Activated naive CD4-positive, alpha-beta T cell treated with anti-CD3 and anti-CD28 coated beads, Interleukin-2, amount 50 U/mL, for 72 hours (primary cell): Measurements from ENCODE around the gene CDK5RAP2. TPM values are rescaled to one million over a fixed set of nuclear protein-coding genes. Genes with fewer than 3 reads are reported as not detected.
A peak's percentile ranks its signal among the peaks of the same experiment; 100 is the strongest.
"Not testable (repeated sequence)": the region's sequence is repeated elsewhere in the genome, so short reads cannot be mapped to it uniquely, and the experiment has no call there.

Source experiments
- ATAC-seq, 2 donors: fragments of 150-1000 bp; cut with Tn5 transposase; 2 replicates each; pipeline ENCODE4 v1.10.0; 2021; ENCODE audit warnings: mild to moderate bottlenecking in 2 of 2, moderate library complexity in 2 of 2
- DNase-seq, 2 donors: peaks; one replicate each; pipeline ENCODE4 v3.0.0; 2021 to 2022; ENCODE audit warnings: low spot score in 2 of 2
- H3K27ac Mint-ChIP-seq, 2 donors: one replicate each; pipeline ENCODE4 v1.8.0; 2022; ENCODE audit warnings: mild to moderate bottlenecking in 2 of 2, mixed read lengths in 2 of 2
- H3K36me3 Mint-ChIP-seq, 2 donors: one replicate each; pipeline ENCODE4 v1.8.0; 2022; ENCODE audit warnings: mixed read lengths in 2 of 2
- H3K9me3 Mint-ChIP-seq, 2 donors: one replicate each; pipeline ENCODE4 v1.8.0; 2022; ENCODE audit warnings: mixed read lengths in 2 of 2
- total RNA-seq, 2 donors: library from RNA; stranded (reverse); gene quantifications; one replicate each; pipeline ENCODE4 v1.2.3, GENCODE V29; 2022

The CDK5RAP2 gene
- total RNA-seq, 2 donors from 2014 or later: 85.9 to 128 TPM

DNA sequence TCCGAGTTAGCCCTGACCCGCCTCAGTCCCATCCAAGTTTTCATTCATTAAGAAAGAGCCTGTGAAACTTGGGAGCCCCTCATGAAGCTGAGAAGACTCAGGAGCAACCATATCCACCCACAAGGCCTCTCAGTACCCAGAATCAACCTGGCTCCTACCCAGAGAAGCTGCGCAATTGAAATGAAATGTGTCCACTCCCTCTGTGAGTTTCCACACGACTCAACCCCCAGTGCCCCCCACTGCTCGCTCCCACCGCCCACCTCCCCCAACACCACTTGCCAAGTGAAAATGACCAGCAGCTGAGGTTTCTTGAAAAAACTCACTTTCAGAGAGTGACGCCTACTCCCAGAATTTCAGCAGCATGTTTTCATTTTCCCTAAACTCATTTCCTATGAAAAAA, 104.6 kb downstream of the CDK5RAP2 start:
- peaks cover 0 to 7% of the 10 kb centered on the region in 2 donors for H3K36me3 Mint-ChIP-seq
- no peaks in the 10 kb centered on the region for H3K9me3 Mint-ChIP-seq
- DNase-seq (no peak), ATAC-seq (no peak)
- peak overlapping the region; percentile 60 to 90 for H3K27ac Mint-ChIP-seq

DNA sequence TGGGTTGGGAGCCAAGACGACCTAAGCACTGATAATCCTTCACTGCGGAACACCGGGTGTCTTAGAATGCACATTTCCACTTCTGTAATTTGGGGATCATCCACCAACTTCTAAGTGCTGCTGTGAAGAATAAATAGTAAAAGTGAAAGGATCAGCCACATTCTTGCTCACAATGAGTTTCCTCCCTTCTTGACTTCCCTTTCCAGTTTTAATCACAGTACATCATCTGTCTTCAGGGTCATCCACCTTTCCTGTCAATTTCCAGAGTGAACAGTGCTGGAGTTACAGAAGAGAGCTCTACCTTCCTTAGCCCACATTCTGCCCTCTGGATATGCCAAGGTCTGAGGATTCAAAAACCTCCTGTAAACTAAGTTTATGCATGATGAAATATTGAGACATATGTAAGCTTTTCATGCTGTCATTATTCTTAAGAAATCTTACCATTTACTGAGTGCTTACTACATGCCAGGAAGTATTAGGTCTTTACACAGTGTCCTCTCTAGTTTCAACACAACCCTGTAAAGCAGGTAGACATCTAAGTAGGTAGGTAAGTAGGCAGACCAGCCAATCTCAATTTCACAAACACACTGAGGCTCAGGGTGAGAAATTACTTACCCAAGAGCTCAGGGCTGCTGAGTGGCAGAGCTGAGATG, 105.2 kb downstream of the CDK5RAP2 start:
- DNase-seq: no peak
- Mint-ChIP-seq H3K9me3 (no peaks in the 10 kb centered on the region), H3K36me3 (peaks cover 0 to 8% of the 10 kb centered on the region in 2 donors), H3K27ac (peak overlapping the region in 1 of 2 donors; percentile 90)
- ATAC-seq: no peak

DNA sequence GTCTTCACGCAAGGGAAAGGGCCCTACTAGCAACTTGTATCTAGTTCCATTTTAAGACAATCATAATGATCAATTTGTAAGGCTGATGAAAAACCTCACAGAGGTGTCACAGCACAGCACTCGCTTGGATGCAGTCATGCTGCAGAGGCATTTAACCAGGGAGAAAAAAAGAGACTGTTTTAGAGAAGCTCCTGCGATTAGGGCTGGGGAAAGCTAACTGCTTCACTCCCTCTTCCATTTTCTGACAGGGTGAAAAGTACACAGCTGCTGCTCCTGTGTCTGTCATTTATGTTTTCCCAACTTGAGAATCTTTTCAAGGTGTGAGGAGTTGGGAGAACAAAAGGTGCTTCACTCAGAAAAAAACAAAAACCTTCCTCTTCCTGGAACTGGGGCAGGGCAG, 106.4 kb downstream of the CDK5RAP2 start:
- H3K27ac Mint-ChIP-seq: peak overlapping the region in 1 of 2 donors; percentile 48
- no peak for DNase-seq
- H3K9me3 Mint-ChIP-seq: no peaks in the 10 kb centered on the region
- no peak for ATAC-seq
- H3K36me3 Mint-ChIP-seq: peaks cover 0 to 14% of the 10 kb centered on the region in 2 donors

DNA sequence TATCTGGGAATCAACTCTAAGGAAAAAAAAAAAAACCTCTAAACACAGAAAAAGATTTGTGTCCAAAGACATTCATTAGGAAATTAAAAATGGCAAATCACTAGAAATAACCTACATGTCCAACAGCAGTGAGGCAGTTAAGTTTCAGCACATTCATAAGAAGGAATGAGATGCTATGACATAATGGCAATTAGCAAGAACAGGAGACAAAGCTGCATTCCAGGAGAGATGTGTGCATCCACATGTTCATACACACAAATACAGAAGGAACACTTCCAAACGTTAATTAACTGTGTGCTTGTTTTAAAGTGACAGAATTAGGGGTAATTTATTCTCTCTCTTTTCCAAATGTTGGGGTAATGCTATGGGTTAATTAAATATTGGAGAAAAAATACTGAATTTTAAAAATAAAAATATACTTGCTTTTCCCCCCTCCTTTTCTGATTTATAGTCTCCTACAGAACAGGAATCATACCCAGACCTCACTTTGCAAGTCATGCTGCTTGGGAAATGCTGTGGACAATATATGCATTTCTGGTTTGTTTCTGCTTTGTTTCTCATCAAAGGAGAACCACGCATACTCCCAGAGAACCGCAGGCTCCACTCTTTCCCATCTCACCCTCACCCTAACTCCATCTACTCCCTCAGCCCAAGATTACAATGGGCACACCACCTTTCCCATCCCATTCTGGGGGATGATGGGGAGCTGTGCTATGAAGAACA, 114.1 kb downstream of the CDK5RAP2 start:
- H3K27ac Mint-ChIP-seq: peak overlapping the region in 1 of 2 donors; percentile 22
- ATAC-seq: no peak
- peaks cover 0 to 11% of the 10 kb centered on the region in 2 donors for H3K36me3 Mint-ChIP-seq
- H3K9me3 Mint-ChIP-seq: no peaks in the 10 kb centered on the region
- DNase-seq: no peak

DNA sequence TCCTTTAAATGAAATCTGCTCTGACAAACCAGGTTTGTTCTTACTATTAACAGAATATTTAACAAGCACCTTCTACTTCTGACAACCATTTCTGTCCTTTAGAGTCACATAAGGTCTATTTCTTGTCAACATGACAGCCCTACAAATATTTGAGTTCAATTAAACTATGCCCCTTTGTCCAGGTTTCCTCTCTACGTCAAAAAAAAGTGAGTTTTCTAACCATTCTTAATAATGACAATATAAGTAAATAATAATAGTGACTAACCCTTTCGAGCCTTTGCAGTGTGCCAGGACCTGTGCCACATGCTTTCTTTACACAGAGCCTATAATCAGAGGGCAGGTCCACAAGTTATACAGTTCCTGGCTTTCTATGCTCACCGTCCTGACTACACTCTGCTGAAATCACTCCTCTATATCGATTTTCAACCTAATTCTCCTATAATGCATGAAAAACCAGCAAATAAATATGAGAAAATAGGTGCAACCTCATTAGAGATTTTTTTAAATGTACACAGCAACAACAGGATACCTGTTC, 115.0 kb downstream of the CDK5RAP2 start:
- no peak overlapping the region for H3K27ac Mint-ChIP-seq
- no peak for DNase-seq
- ATAC-seq: no peak
- H3K9me3 Mint-ChIP-seq: no peaks in the 10 kb centered on the region
- H3K36me3 Mint-ChIP-seq: peaks cover 0 to 11% of the 10 kb centered on the region in 2 donors

DNA sequence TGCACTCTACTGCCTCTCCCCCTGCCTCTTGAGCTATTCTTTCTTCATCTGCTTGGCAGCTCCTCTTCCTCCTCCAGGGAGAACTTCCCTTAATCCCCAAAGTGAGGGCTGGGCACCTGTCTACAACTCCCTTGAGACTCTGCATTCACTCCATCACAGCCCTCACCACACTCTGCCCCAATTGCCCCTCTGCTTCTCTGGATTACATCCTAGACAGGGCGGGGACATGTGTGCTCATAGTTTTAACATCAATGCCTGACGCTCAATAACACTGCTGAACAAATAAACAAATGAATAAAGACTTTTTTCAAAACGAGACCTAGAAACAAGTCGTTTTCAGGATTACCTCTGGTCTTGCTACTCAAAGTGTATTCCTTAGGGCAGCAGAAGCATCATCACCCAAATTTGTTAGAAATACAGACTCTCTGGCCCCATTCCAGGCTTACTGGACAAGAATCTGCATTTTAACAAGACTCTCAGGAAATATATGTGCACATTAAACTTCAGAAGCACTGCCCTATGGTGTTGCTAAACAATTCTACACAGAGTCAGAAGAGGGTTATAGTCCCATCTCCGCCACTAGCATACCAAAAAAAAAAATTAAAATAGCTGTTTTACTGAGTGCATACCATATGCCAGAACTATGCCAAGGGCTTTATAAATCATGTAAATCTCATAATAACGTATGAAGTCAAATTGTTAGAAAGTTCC, 115.6 kb downstream of the CDK5RAP2 start:
- no peak for ATAC-seq
- H3K27ac Mint-ChIP-seq: no peak overlapping the region
- peaks cover 0 to 11% of the 10 kb centered on the region in 2 donors for H3K36me3 Mint-ChIP-seq
- H3K9me3 Mint-ChIP-seq: no peaks in the 10 kb centered on the region
- DNase-seq: no peak

DNA sequence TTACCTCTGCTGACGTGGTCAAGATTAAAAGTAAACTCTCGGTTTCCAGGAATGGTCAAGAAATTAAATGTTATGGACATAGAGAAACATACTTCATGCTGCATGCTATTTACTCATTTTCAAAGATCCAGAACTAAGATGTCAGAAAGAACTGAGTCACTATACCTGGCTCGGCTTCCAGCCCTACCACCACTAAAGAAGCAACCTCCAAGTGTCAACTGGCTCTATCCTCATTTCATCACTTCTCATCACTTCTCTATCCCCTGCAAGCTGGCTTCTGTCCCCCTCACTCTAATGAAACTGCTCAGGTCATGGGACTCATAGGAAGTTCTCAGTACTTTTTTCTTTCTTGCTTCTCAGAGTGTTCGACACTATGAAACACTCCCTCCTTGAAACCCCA, 116.2 kb downstream of the CDK5RAP2 start:
- Mint-ChIP-seq H3K36me3 (peaks cover 0 to 9% of the 10 kb centered on the region in 2 donors), H3K27ac (peak overlapping the region in 1 of 2 donors; percentile 13), H3K9me3 (no peaks in the 10 kb centered on the region)
- ATAC-seq (no peak), DNase-seq (no peak)

DNA sequence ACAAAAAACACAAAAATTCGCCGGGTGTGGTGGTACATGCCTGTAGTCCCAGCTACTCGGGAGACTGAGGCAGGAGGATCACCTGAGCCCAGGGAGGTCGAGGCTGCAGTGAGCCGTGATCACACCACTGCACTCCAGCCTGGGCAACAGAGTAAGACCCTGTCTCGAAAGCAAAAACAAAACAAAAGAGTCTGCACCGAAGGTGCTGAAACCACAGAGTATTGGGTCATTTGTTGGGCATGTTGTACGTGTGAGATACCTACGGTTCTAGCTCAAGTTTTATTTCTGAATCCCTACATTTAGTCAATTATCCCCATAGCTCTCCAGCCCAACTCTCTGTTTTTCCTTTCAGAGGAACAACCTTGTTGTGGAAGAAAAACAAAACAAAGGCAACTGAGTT, 118.3 kb downstream of the CDK5RAP2 start:
- not testable (repeated sequence) for H3K27ac Mint-ChIP-seq, H3K9me3 Mint-ChIP-seq, DNase-seq, ATAC-seq
- H3K36me3 Mint-ChIP-seq: peaks cover 16 to 23% of the 10 kb centered on the region in 2 donors

DNA sequence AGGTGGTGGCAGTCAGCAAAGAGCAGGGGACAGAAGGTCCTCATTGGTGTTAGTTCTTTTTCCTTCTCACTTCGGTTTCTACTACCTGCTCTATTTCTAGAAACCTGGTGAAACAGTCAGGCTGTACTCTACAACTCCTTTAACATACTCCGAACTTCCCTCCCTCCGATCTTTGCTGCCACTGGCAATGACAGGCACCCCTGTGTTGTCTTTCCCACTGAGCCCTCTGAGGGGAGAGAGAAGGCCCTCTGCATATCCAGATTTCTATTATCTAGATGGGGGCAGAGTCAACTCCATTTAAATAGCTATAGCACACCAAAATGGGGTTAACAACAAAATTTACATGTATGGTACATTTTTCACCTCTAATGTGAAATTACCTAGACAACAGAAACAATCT, 123.7 kb downstream of the CDK5RAP2 start:
- peaks cover 30 to 35% of the 10 kb centered on the region in 2 donors for H3K36me3 Mint-ChIP-seq
- ATAC-seq (no peak), DNase-seq (no peak)
- H3K27ac Mint-ChIP-seq: no peak overlapping the region
- no peaks in the 10 kb centered on the region for H3K9me3 Mint-ChIP-seq

DNA sequence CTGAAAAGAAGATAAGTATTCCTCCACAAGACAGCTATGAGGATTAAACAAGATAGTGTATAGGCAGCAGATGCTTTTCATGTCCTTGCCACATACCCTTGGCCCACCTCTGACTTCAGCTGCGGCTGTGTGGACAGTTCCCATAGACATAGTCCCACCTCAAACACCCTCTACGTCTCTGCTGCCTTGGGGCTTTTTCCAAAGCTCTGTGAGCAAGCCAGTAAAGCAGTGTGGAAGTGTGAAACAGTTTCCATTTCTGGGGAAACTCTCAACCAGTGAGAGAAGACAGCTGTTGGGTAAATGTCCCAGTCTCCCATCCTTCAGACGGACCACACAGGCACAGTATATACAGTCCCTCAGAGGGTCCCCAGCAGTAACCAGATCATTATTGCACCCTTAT, 125.5 kb downstream of the CDK5RAP2 start:
- DNase-seq (no peak), ATAC-seq (no peak)
- Mint-ChIP-seq H3K27ac (no peak overlapping the region), H3K36me3 (peaks cover 30 to 37% of the 10 kb centered on the region in 2 donors), H3K9me3 (no peaks in the 10 kb centered on the region)

DNA sequence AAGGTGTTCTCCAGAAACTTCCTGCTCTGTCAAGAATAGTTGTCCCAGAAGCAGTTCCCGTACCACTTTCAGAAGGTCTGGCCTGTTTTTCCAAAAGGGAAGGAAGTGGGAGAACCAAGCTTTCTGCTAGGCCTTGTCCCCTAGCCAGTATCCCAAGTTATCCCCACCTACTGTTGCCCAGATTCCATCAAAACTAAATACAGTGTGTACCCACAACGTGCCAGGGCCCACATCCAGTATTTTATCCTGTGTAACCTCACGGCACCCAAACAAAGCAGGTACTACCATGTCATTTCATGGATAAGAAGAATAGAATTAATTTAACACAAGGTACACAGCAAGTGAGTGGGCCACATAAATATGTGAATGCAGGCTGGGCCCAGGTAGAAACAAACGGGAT, 126.2 kb downstream of the CDK5RAP2 start:
- H3K36me3 Mint-ChIP-seq: peaks cover 35 to 37% of the 10 kb centered on the region in 2 donors
- H3K9me3 Mint-ChIP-seq: peaks cover 0 to 5% of the 10 kb centered on the region in 2 donors
- no peak for ATAC-seq
- DNase-seq: no peak
- no peak overlapping the region for H3K27ac Mint-ChIP-seq

DNA sequence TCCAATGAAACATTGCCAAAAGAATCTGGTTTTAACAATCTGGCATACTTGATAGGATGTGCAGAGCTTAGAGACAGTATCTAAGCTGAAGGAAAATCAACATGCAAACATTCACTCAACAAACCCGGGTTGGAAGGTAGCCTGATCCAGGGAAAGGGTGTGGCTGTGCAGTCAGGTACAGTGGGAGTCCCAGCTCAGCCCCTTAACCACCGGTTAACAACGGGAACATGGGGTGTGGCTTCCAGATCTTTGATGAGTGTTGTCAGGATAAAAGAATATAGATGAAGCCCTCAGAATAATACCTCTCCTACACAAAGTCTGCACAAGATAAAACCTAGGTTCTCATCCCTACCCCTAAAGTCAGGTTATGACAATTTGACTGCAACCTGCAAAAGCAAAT, 127.3 kb downstream of the CDK5RAP2 start:
- peaks cover 28 to 33% of the 10 kb centered on the region in 2 donors for H3K36me3 Mint-ChIP-seq
- ATAC-seq (no peak), DNase-seq (no peak)
- H3K27ac Mint-ChIP-seq: no peak overlapping the region
- H3K9me3 Mint-ChIP-seq: peaks cover 0 to 6% of the 10 kb centered on the region in 2 donors

DNA sequence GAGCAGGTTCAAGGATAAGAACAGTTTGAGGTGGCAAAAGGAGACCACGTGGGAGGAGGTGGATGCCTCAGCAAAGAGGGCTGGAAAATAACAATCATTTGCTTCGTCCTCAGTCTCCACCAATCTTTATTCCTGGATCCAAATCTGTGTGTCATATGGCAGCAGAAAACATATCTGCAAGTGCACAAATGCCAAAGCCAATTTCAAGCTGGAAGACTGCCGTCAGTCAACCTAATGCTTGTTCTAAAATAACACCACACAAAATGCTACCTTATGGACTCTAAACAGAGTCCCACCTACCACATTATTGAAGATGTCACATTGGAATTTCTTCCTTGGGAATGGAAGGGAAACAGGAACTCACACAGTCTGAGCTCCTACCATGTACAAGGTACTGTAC, 129.1 kb downstream of the CDK5RAP2 start:
- H3K9me3 Mint-ChIP-seq: peaks cover 0 to 6% of the 10 kb centered on the region in 2 donors
- H3K36me3 Mint-ChIP-seq: peaks cover 29 to 33% of the 10 kb centered on the region in 2 donors
- DNase-seq (no peak), ATAC-seq (no peak)
- H3K27ac Mint-ChIP-seq: no peak overlapping the region

DNA sequence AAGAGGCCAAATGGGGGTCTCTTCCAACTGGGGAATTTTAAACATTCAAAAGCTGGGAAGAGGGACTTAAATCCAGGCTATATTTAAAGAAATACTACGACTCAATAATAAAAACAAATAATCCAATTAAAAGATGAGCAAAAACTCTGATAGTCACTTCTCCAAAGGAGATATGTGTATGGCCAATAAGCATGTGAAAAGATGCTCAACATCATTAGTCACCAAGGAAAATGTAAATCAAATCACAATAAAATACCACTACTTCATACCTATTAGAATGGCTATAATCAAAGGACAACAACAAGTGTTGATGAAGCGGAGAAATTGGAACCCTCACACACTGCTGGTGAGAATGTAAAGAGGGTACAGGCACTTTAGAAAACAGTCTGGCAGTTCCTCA, 130.4 kb downstream of the CDK5RAP2 start:
- Mint-ChIP-seq H3K36me3 (peaks cover 23 to 26% of the 10 kb centered on the region in 2 donors), H3K9me3 (peaks cover 0 to 6% of the 10 kb centered on the region in 2 donors), H3K27ac (no peak overlapping the region)
- DNase-seq (no peak), ATAC-seq (no peak)

DNA sequence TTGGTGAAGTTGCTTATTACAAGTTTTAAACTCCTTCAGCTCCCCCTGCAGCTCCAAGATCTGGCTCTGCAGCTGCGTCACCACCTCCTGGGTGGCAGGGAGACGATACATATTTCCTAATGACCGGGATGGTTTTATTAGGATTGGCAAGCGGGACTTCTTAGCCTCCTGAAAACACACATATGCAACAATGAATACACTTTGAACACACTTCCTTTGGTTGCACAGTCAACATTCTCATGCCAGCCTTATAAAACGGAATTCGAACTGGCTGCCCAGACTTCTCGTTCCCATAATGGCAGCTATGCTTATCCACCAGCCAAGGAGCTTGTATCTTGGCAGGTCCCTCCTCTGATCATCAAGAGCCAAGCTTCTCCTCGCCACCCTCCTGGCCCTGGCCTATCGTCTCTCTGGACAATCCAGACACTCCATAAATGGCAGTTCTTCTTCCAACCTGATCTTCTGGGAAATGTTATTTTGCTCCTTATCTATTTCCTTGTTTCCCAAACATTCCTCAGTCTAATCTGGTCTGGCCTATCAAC, 131.9 kb downstream of the CDK5RAP2 start:
- Mint-ChIP-seq H3K27ac (peak overlapping the region in 1 of 2 donors; percentile 73), H3K9me3 (peaks cover 0 to 6% of the 10 kb centered on the region in 2 donors), H3K36me3 (peaks cover 23 to 25% of the 10 kb centered on the region in 2 donors)
- no peak for DNase-seq
- ATAC-seq: no peak

DNA sequence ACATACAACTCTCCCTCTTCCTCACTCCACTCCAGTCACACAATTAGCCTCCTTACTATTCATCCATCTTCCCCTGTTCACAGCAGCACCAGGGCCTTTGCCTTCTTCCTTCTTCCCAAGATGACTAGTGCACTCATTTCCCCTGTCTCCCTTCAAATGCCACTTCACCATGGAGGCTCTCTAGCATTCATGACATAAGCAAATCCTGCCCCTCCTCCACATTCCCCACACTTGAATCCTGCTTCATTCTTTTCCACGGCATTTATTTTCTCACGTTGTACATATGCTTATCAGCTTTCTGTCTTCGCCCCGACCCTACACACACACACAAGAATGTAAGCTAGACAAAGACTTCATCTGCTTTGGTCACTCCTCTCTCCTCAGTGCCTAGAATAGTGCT, 133.3 kb downstream of the CDK5RAP2 start:
- H3K27ac Mint-ChIP-seq: peak overlapping the region; percentile 41 to 76
- ATAC-seq (no peak), DNase-seq (no peak)
- peaks cover 20 to 28% of the 10 kb centered on the region in 2 donors for H3K36me3 Mint-ChIP-seq
- peaks cover 0 to 6% of the 10 kb centered on the region in 2 donors for H3K9me3 Mint-ChIP-seq

DNA sequence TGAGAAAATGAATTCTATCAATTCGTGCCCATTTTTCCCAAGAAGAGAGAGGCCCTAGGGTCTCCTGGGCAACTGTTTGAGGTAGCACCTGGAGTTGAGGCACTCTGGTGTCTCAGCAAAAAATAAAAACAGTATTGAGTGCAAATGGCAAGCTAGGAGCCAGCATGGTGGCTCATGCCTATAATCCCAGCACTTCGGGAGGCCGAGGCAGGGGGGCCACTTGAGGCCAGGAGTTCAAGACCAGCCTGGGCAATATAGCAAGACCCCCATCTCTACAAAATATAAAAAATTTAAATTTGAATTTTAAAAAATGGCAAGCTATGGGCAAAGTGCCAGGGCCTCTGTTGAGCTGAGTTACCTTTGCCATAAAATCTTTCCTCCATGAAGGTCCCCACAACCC, 136.0 kb downstream of the CDK5RAP2 start:
- Mint-ChIP-seq H3K36me3 (peaks cover 28 to 29% of the 10 kb centered on the region in 2 donors), H3K9me3 (peaks cover 0 to 3% of the 10 kb centered on the region in 2 donors), H3K27ac (no peak overlapping the region)
- DNase-seq: no peak
- no peak for ATAC-seq
